CD14-positive monocyte (primary cell): ENCODE data around the gene MAST1. TPM values are rescaled to one million over a fixed set of nuclear protein-coding genes. Genes with fewer than 3 reads are reported as not detected.

ENCODE experiments used
- DNase-seq, 3 donors: peaks; one replicate each; pipeline ENCODE4 v3.0.0-alpha.2; 2011 to 2022
- H2AFZ ChIP-seq: 2 replicates; pipeline ENCODE4 v1.6.0; 2012; ENCODE audit warnings: mild to moderate bottlenecking, low read depth, low read length, inconsistent platforms; ENCODE audit not compliant: insufficient read depth, poor library complexity, severe bottlenecking
- H3K27ac ChIP-seq, 2 donors: 1 replicate in 1 of 2; 2 replicates in 1 of 2; pipeline ENCODE4 v1.5.1; 2012 to 2013; ENCODE audit warnings: low read length in 2 of 2, control low read depth in 1 of 2, inconsistent platforms in 1 of 2, low read depth in 1 of 2, mild to moderate bottlenecking in 1 of 2
- H3K27me3 ChIP-seq, 2 donors: one replicate each; pipeline versions ENCODE4 v1.6.0 to v1.6.1; 2011 to 2013; ENCODE audit warnings: low read length in 2 of 2; ENCODE audit not compliant: control insufficient read depth in 2 of 2, insufficient read depth in 2 of 2
- H3K36me3 ChIP-seq, 2 donors: replicated peaks in 1 of 2; 1 replicate in 1 of 2; 2 replicates in 1 of 2; pipeline versions ENCODE4 v1.5.1 to v1.6.1; 2012 to 2013; ENCODE audit warnings: low read length in 2 of 2, control low read depth in 1 of 2, inconsistent platforms in 1 of 2, mild to moderate bottlenecking in 1 of 2; ENCODE audit not compliant: insufficient read depth in 2 of 2, control insufficient read depth in 1 of 2
- H3K4me1 ChIP-seq, 2 donors: 1 replicate in 1 of 2; 2 replicates in 1 of 2; pipeline versions ENCODE4 v1.5.1 to v1.6.1; 2012 to 2013; ENCODE audit warnings: low read length in 2 of 2, control low read depth in 1 of 2, inconsistent platforms in 1 of 2, mild to moderate bottlenecking in 1 of 2, moderate library complexity in 1 of 2; ENCODE audit not compliant: insufficient read depth in 2 of 2, control insufficient read depth in 1 of 2
- H3K4me2 ChIP-seq: replicated peaks from 2 replicates; pipeline ENCODE3; 2012; ENCODE audit warnings: low read length, moderate library complexity, mild to moderate bottlenecking; ENCODE audit not compliant: poor library complexity, severe bottlenecking; ENCODE audit errors: extremely low read depth
- H3K4me3 ChIP-seq, 3 experiments: fragments of 200-600 bp in 1 of 3; sonication (generic) in 1 of 3; replicated peaks in 1 of 3; 1 replicate in 2 of 3; 2 replicates in 1 of 3; pipeline ENCODE4 v1.5.1; 2011 to 2013; ENCODE audit warnings: low read length in 3 of 3, mild to moderate bottlenecking in 3 of 3, control low read depth in 2 of 3, low read depth in 2 of 3, inconsistent platforms in 1 of 3, moderate library complexity in 1 of 3
- H3K79me2 ChIP-seq: 2 replicates; pipeline ENCODE4 v1.6.0; 2012; ENCODE audit warnings: mild to moderate bottlenecking, control low read depth, inconsistent platforms, low read length, moderate library complexity; ENCODE audit not compliant: insufficient read depth
- H3K9ac ChIP-seq: 2 replicates; pipeline ENCODE4 v1.6.0; 2017; ENCODE audit warnings: low read length, mild to moderate bottlenecking; ENCODE audit not compliant: insufficient read depth, poor library complexity, severe bottlenecking
- H3K9me3 ChIP-seq, 2 donors: replicated peaks in 1 of 2; 1 replicate in 1 of 2; 2 replicates in 1 of 2; pipeline versions ENCODE4 v1.5.1 to v1.6.1; 2012 to 2013; ENCODE audit warnings: low read length in 2 of 2, control low read depth in 1 of 2; ENCODE audit not compliant: control insufficient read depth in 1 of 2, insufficient read depth in 1 of 2
- H4K20me1 ChIP-seq: 2 replicates; pipeline ENCODE4 v1.6.0; 2012; ENCODE audit warnings: mild to moderate bottlenecking, low read length, control low read depth, moderate library complexity; ENCODE audit not compliant: insufficient read depth
- H3K27ac Mint-ChIP-seq, 7 donors: one replicate each; pipeline ENCODE4 v1.8.0; 2020; ENCODE audit warnings: mild to moderate bottlenecking in 7 of 7, mixed read lengths in 7 of 7, moderate library complexity in 6 of 7, inconsistent platforms in 2 of 7
- H3K27me3 Mint-ChIP-seq, 3 donors: one replicate each; pipeline ENCODE4 v1.8.0; 2021 to 2022; ENCODE audit warnings: low read depth in 3 of 3, mild to moderate bottlenecking in 3 of 3, mixed read lengths in 3 of 3, moderate library complexity in 3 of 3, inconsistent platforms in 1 of 3
- H3K36me3 Mint-ChIP-seq, 2 donors: one replicate each; pipeline ENCODE4 v1.8.0; 2020; ENCODE audit warnings: mixed read lengths in 2 of 2, inconsistent platforms in 1 of 2, mild to moderate bottlenecking in 1 of 2
- H3K4me1 Mint-ChIP-seq: one replicate; pipeline ENCODE4 v1.8.0; 2020; ENCODE audit warnings: mild to moderate bottlenecking, mixed read lengths
- H3K4me3 Mint-ChIP-seq, 2 donors: one replicate each; pipeline ENCODE4 v1.8.0; 2020; ENCODE audit warnings: mild to moderate bottlenecking in 2 of 2, mixed read lengths in 2 of 2, moderate library complexity in 1 of 2
- H3K9me3 Mint-ChIP-seq, 7 donors: one replicate each; pipeline ENCODE4 v1.8.0; 2020 to 2022; ENCODE audit warnings: mixed read lengths in 7 of 7, mild to moderate bottlenecking in 6 of 7, moderate library complexity in 6 of 7, inconsistent platforms in 2 of 7
- WGBS: methylation state at CpG from one replicate; pipeline ENCODE4 v1.1.5; 2013; ENCODE audit warnings: missing lambda C conversion rate; ENCODE audit not compliant: insufficient coverage; 5-methylcytosine and 5-hydroxymethylcytosine counted together
- intact Hi-C, 2 donors: fragments of 100-400 bp; cut with micrococcal nuclease; formaldehyde crosslinking; loops; one replicate each; pipeline versions ENCODE4 v1.15.0 to v1.15.1; 2023
- polyA plus RNA-seq, 3 donors: library from polyadenylated mRNA; depleted of rRNA in 1 of 3; unstranded in 2 of 3; stranded (reverse) in 1 of 3; fragments of 300-500 nt in 2 of 3; fragments of >200 nt in 1 of 3; fragmentation: Illumina TruSeq in 2 of 3; gene quantifications; 1 replicate in 2 of 3; 2 replicates in 1 of 3; pipeline ENCODE4 v1.2.3, GENCODE V29; 2012 to 2021
- TF ChIP-seq, protein P1 (sequence below): fragments of 200-600 bp; IDR thresholded peaks from one replicate; pipeline ENCODE4 v1.8.0; 2022; ENCODE audit warnings: antibody characterized with exemption, mild to moderate bottlenecking

MAST1 gene
- polyA plus RNA-seq, 3 donors: 0.28 to 3.6 (median 1.1) TPM

- no peak for DNase-seq
- no peak overlapping the region for H2AFZ ChIP-seq
- no peak overlapping the region for H3K9ac ChIP-seq
- no peaks in the 10 kb centered on the region for H3K79me2 ChIP-seq
- Mint-ChIP-seq H3K36me3 (no peaks in the 10 kb centered on the region), H3K27ac (no peak overlapping the region), H3K9me3 (peaks cover 0 to 4% (median 0%) of the 10 kb centered on the region in 7 donors), H3K4me3 (no peak overlapping the region), H3K4me1 (peaks cover 6% of the 10 kb centered on the region), H3K27me3 (peaks cover 4 to 17% (median 10%) of the 10 kb centered on the region in 3 donors)
- intact Hi-C loops: no loop called here
- peaks cover 0 to 2% of the 10 kb centered on the region in 2 donors for H3K27me3 ChIP-seq
- 100% methylated on average over 2 of the region's 4 CpGs for WGBS
- peaks cover 12 to 13% of the 10 kb centered on the region in 2 donors for H3K4me1 ChIP-seq
- H3K4me2 ChIP-seq: no peak overlapping the region
- H3K9me3 ChIP-seq: no peaks in the 10 kb centered on the region
- no peaks in the 10 kb centered on the region for H4K20me1 ChIP-seq
- no peaks in the 10 kb centered on the region for H3K36me3 ChIP-seq
- TF ChIP-seq, protein P1, sequence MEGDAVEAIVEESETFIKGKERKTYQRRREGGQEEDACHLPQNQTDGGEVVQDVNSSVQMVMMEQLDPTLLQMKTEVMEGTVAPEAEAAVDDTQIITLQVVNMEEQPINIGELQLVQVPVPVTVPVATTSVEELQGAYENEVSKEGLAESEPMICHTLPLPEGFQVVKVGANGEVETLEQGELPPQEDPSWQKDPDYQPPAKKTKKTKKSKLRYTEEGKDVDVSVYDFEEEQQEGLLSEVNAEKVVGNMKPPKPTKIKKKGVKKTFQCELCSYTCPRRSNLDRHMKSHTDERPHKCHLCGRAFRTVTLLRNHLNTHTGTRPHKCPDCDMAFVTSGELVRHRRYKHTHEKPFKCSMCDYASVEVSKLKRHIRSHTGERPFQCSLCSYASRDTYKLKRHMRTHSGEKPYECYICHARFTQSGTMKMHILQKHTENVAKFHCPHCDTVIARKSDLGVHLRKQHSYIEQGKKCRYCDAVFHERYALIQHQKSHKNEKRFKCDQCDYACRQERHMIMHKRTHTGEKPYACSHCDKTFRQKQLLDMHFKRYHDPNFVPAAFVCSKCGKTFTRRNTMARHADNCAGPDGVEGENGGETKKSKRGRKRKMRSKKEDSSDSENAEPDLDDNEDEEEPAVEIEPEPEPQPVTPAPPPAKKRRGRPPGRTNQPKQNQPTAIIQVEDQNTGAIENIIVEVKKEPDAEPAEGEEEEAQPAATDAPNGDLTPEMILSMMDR: no peak
- H3K27ac ChIP-seq: no peak overlapping the region
- no peak overlapping the region for H3K4me3 ChIP-seq
Observed at GRCh38 chr19:12864143-12864542, 25.8 kb downstream of the MAST1 start.

DNA sequence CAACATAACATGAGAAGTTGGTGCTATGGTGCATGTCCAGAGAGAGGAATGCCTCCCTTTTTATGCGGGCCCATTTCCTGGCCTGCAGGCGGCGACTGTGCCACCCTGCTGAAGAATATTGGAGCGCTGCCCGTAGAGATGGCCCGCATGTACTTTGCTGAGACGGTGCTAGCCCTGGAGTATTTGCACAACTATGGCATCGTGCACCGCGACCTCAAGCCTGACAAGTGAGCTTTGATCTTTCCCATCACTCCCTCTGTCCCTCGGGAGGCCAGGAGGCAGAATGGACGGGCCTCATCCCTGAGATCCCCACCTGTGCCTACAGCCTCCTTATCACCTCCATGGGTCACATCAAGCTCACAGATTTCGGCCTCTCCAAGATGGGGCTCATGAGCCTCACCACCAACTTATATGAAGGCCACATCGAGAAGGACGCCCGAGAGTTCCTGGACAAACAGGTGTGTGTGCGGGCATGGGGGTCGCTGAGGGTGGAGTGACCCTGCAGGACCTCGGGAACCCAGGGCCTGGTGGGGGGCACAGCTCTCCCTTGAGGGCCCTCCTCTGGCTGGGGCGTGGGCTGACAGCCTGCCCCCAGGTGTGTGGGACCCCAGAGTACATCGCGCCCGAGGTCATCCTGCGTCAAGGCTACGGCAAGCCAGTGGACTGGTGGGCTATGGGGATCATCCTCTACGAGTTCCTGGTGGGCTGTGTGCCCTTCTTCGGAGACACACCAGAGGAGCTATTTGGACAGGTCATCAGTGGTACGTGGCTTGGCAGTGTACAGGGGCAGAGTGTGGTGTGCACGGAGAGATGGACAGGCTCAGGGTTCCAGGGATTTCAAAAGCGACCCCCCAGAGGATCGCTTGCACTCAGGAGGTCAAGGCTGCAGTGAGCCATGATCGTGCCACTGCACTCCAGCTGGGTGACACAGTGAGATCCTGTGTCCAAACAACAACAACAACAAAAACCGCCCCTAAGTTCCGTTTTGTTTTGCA is 26.7 kb downstream of the MAST1 start:
- Histone ChIP-seq H3K4me2 (no peak overlapping the region), H3K4me3 (no peak overlapping the region), H3K9ac (no peak overlapping the region), H4K20me1 (no peaks in the 10 kb centered on the region), H2AFZ (no peak overlapping the region), H3K27me3 (peaks cover 0 to 2% of the 10 kb centered on the region in 2 donors), H3K79me2 (no peaks in the 10 kb centered on the region), H3K36me3 (no peaks in the 10 kb centered on the region), H3K27ac (no peak overlapping the region), H3K4me1 (peaks cover 12 to 13% of the 10 kb centered on the region in 2 donors), H3K9me3 (no peaks in the 10 kb centered on the region)
- 97% methylated on average over 15 of the region's 34 CpGs for WGBS
- H3K4me3 Mint-ChIP-seq: no peak overlapping the region
- intact Hi-C loops: no loop called here
- H3K27me3 Mint-ChIP-seq: peaks cover 2 to 15% (median 12%) of the 10 kb centered on the region in 3 donors
- peaks cover 0 to 4% (median 0%) of the 10 kb centered on the region in 7 donors for H3K9me3 Mint-ChIP-seq
- no peak for DNase-seq
- H3K4me1 Mint-ChIP-seq: peaks cover 6% of the 10 kb centered on the region
- TF ChIP-seq, protein P1: no peak
- no peaks in the 10 kb centered on the region for H3K36me3 Mint-ChIP-seq
- H3K27ac Mint-ChIP-seq: no peak overlapping the region
